ENCODE data around the gene ATAD3B. TPM values are rescaled to one million over a fixed set of nuclear protein-coding genes. Genes with fewer than 3 reads are reported as not detected.
"Not testable (repeated sequence)": the region's sequence is repeated elsewhere in the genome, so short reads cannot be mapped to it uniquely, and the experiment has no call there.

Gene ATAD3B
- total RNA-seq, 1 donor from 2014 or later: 63.0 TPM

- Histone ChIP-seq H2AFZ (ENCODE audit: low read depth, low read length) (no peak overlapping the region), H3K27ac (ENCODE audit: low read depth, low read length) (no peak overlapping the region), H3K4me1 (ENCODE audit: insufficient read depth, low read length) (no peaks in the 10 kb centered on the region), H3K36me3 (ENCODE audit: insufficient read depth, low read length) (peaks cover 3% of the 10 kb centered on the region), H3K9ac (ENCODE audit: low read length) (no peak overlapping the region), H3K79me2 (ENCODE audit: insufficient read depth, low read length) (no peaks in the 10 kb centered on the region), H3K4me2 (ENCODE audit: low read length) (no peak overlapping the region), H3K4me3 (ENCODE audit: insufficient read depth, low read depth, low read length) (no peak overlapping the region), H3K27me3 (ENCODE audit: insufficient read depth, low read length) (no peaks in the 10 kb centered on the region), H3K9me3 (ENCODE audit: insufficient read depth, low read depth, low read length) (peaks cover 4% of the 10 kb centered on the region), H4K20me1 (ENCODE audit: insufficient read depth, low read length) (peaks cover 5% of the 10 kb centered on the region)
- Mint-ChIP-seq H3K27me3 (ENCODE audit: low read depth, unreplicated experiment) (no peaks in the 10 kb centered on the region), H3K4me1 (ENCODE audit: low read depth, unreplicated experiment) (no peaks in the 10 kb centered on the region), H3K36me3 (ENCODE audit: low read depth, unreplicated experiment) (peaks cover 13% of the 10 kb centered on the region), H3K9me3 (ENCODE audit: unreplicated experiment) (peaks cover 8% of the 10 kb centered on the region), H3K27ac (ENCODE audit: unreplicated experiment) (no peak overlapping the region), H3K4me3 (ENCODE audit: unreplicated experiment) (no peak overlapping the region)
- FAIRE-seq (no peak), DNase-seq (ENCODE audit: low read depth) (no peak)
- no peak for TF ChIP-seq EZH2 (IDR thresholded peaks at IDR 0.05; ENCODE audit: insufficient read depth, low read length)
- TF ChIP-seq CTCF (IDR thresholded peaks at IDR 0.05; ENCODE audit: insufficient read depth, low read depth, low read length): no peak
These were observed 57.8 kb downstream of the ATAD3B start for GRCh38 chr1:1529321-1529720.

- Histone ChIP-seq H3K4me3 (ENCODE audit: insufficient read depth, low read depth, low read length) (no peak overlapping the region), H3K79me2 (ENCODE audit: insufficient read depth, low read length) (no peaks in the 10 kb centered on the region), H3K9me3 (ENCODE audit: insufficient read depth, low read depth, low read length) (peaks cover 4% of the 10 kb centered on the region), H3K36me3 (ENCODE audit: insufficient read depth, low read length) (peaks cover 3% of the 10 kb centered on the region), H3K9ac (ENCODE audit: low read length) (no peak overlapping the region), H2AFZ (ENCODE audit: low read depth, low read length) (no peak overlapping the region), H3K4me2 (ENCODE audit: low read length) (no peak overlapping the region), H3K27ac (ENCODE audit: low read depth, low read length) (no peak overlapping the region), H3K27me3 (ENCODE audit: insufficient read depth, low read length) (no peaks in the 10 kb centered on the region), H3K4me1 (ENCODE audit: insufficient read depth, low read length) (no peaks in the 10 kb centered on the region), H4K20me1 (ENCODE audit: insufficient read depth, low read length) (peaks cover 5% of the 10 kb centered on the region)
- TF ChIP-seq CTCF (IDR thresholded peaks at IDR 0.05; ENCODE audit: insufficient read depth, low read depth, low read length) (no peak), EZH2 (IDR thresholded peaks at IDR 0.05; ENCODE audit: insufficient read depth, low read length) (no peak)
- H3K36me3 Mint-ChIP-seq (ENCODE audit: low read depth, unreplicated experiment): peaks cover 13% of the 10 kb centered on the region
- no peaks in the 10 kb centered on the region for H3K27me3 Mint-ChIP-seq (ENCODE audit: low read depth, unreplicated experiment)
- H3K4me3 Mint-ChIP-seq (ENCODE audit: unreplicated experiment): no peak overlapping the region
- no peak for FAIRE-seq
- H3K27ac Mint-ChIP-seq (ENCODE audit: unreplicated experiment): no peak overlapping the region
- no peaks in the 10 kb centered on the region for H3K4me1 Mint-ChIP-seq (ENCODE audit: low read depth, unreplicated experiment)
- peaks cover 8% of the 10 kb centered on the region for H3K9me3 Mint-ChIP-seq (ENCODE audit: unreplicated experiment)
- no peak for DNase-seq (ENCODE audit: low read depth)
These were observed 58.4 kb downstream of the ATAD3B start for GRCh38 chr1:1529936-1530335.

DNA sequence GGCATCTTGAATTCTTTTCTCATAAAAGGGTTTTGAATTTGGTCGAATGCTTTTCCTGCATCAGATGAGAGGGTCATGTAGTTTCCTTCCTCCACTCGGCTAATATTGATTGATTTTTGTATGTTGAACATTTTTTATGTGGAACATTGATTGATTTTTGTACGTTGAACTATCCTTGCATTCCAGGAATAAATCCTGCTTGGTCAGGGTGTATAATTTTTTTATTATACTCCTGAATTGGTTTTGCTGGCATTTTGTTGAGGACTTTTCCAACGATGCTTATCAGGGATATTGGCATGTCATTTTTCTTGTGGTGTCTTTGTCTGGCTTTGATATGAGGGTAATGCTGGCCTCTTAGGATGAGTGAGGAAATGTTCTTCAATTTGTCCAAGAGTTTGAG is 60.4 kb downstream of the ATAD3B start:
- no peak overlapping the region for H3K9ac ChIP-seq (ENCODE audit: low read length)
- peaks cover 9% of the 10 kb centered on the region for H3K79me2 ChIP-seq (ENCODE audit: insufficient read depth, low read length)
- H3K9me3 ChIP-seq (ENCODE audit: insufficient read depth, low read depth, low read length): peaks cover 4% of the 10 kb centered on the region
- no peak overlapping the region for H3K27ac Mint-ChIP-seq (ENCODE audit: unreplicated experiment)
- no peaks in the 10 kb centered on the region for H3K27me3 Mint-ChIP-seq (ENCODE audit: low read depth, unreplicated experiment)
- H3K4me2 ChIP-seq (ENCODE audit: low read length): no peak overlapping the region
- peaks cover 13% of the 10 kb centered on the region for H3K36me3 Mint-ChIP-seq (ENCODE audit: low read depth, unreplicated experiment)
- no peaks in the 10 kb centered on the region for H3K27me3 ChIP-seq (ENCODE audit: insufficient read depth, low read length)
- H3K4me3 Mint-ChIP-seq (ENCODE audit: unreplicated experiment): no peak overlapping the region
- TF ChIP-seq CTCF (IDR thresholded peaks at IDR 0.05; ENCODE audit: insufficient read depth, low read depth, low read length): no peak
- no peak for TF ChIP-seq EZH2 (IDR thresholded peaks at IDR 0.05; ENCODE audit: insufficient read depth, low read length)
- no peak overlapping the region for H3K4me3 ChIP-seq (ENCODE audit: insufficient read depth, low read depth, low read length)
- DNase-seq (ENCODE audit: low read depth) (no peak), FAIRE-seq (no peak)
- H4K20me1 ChIP-seq (ENCODE audit: insufficient read depth, low read length): peaks cover 9% of the 10 kb centered on the region
- H3K9me3 Mint-ChIP-seq (ENCODE audit: unreplicated experiment): peaks cover 8% of the 10 kb centered on the region
- no peaks in the 10 kb centered on the region for H3K4me1 ChIP-seq (ENCODE audit: insufficient read depth, low read length)
- peaks cover 3% of the 10 kb centered on the region for H3K36me3 ChIP-seq (ENCODE audit: insufficient read depth, low read length)
- H2AFZ ChIP-seq (ENCODE audit: low read depth, low read length): no peak overlapping the region
- H3K27ac ChIP-seq (ENCODE audit: low read depth, low read length): no peak overlapping the region
- no peaks in the 10 kb centered on the region for H3K4me1 Mint-ChIP-seq (ENCODE audit: low read depth, unreplicated experiment)

GRCh38 chr1:1533176-1533893 is 61.8 kb downstream of the ATAD3B start:
- H3K36me3 ChIP-seq (ENCODE audit: insufficient read depth, low read length): peaks cover 11% of the 10 kb centered on the region
- peaks cover 23% of the 10 kb centered on the region for H3K79me2 ChIP-seq (ENCODE audit: insufficient read depth, low read length)
- not testable (repeated sequence) for H3K4me2 ChIP-seq (ENCODE audit: low read length); H3K9ac ChIP-seq (ENCODE audit: low read length); DNase-seq (ENCODE audit: low read depth); H3K4me1 Mint-ChIP-seq (ENCODE audit: low read depth, unreplicated experiment); FAIRE-seq; H3K27me3 ChIP-seq (ENCODE audit: insufficient read depth, low read length); H3K27ac Mint-ChIP-seq (ENCODE audit: unreplicated experiment); H3K9me3 Mint-ChIP-seq (ENCODE audit: unreplicated experiment); H3K9me3 ChIP-seq (ENCODE audit: insufficient read depth, low read depth, low read length); H2AFZ ChIP-seq (ENCODE audit: low read depth, low read length); H3K4me3 Mint-ChIP-seq (ENCODE audit: unreplicated experiment); H3K4me1 ChIP-seq (ENCODE audit: insufficient read depth, low read length); H3K27ac ChIP-seq (ENCODE audit: low read depth, low read length); H3K27me3 Mint-ChIP-seq (ENCODE audit: low read depth, unreplicated experiment); H3K4me3 ChIP-seq (ENCODE audit: insufficient read depth, low read depth, low read length)
- H3K36me3 Mint-ChIP-seq (ENCODE audit: low read depth, unreplicated experiment): peaks cover 13% of the 10 kb centered on the region
- H4K20me1 ChIP-seq (ENCODE audit: insufficient read depth, low read length): peaks cover 23% of the 10 kb centered on the region
